Immature natural killer cell (primary cell): ENCODE measurements around the gene MRM3. TPM values are rescaled to one million over a fixed set of nuclear protein-coding genes. Genes with fewer than 3 reads are reported as not detected.
A peak's percentile ranks its signal among the peaks of the same experiment; 100 is the strongest.
"Not testable (repeated sequence)": the region's sequence is repeated elsewhere in the genome, so short reads cannot be mapped to it uniquely, and the experiment has no call there.

Source experiments
- DNase-seq, 3 donors: peaks; one replicate each; pipeline ENCODE4 v3.0.0; 2022; ENCODE audit warnings: mixed read lengths in 1 of 3
- H3K27ac Mint-ChIP-seq, 6 donors: one replicate each; pipeline ENCODE4 v1.8.0; 2020; ENCODE audit warnings: mixed read lengths in 6 of 6, mild to moderate bottlenecking in 5 of 6, inconsistent platforms in 4 of 6, moderate library complexity in 3 of 6
- H3K27me3 Mint-ChIP-seq, 3 donors: one replicate each; pipeline ENCODE4 v1.8.0; 2020 to 2021; ENCODE audit warnings: low read depth in 3 of 3, mild to moderate bottlenecking in 3 of 3, mixed read lengths in 3 of 3, moderate library complexity in 3 of 3, inconsistent platforms in 1 of 3
- H3K36me3 Mint-ChIP-seq, 3 donors: one replicate each; pipeline ENCODE4 v1.8.0; 2020; ENCODE audit warnings: mixed read lengths in 3 of 3, inconsistent platforms in 2 of 3, mild to moderate bottlenecking in 2 of 3
- H3K4me1 Mint-ChIP-seq, 2 donors: one replicate each; pipeline ENCODE4 v1.8.0; 2020; ENCODE audit warnings: inconsistent platforms in 2 of 2, mild to moderate bottlenecking in 2 of 2, mixed read lengths in 2 of 2, moderate library complexity in 1 of 2
- H3K4me3 Mint-ChIP-seq, 5 donors: one replicate each; pipeline ENCODE4 v1.8.0; 2020; ENCODE audit warnings: mild to moderate bottlenecking in 5 of 5, mixed read lengths in 5 of 5, inconsistent platforms in 3 of 5, moderate library complexity in 3 of 5
- H3K9me3 Mint-ChIP-seq, 6 donors: one replicate each; pipeline ENCODE4 v1.8.0; 2020; ENCODE audit warnings: mild to moderate bottlenecking in 6 of 6, mixed read lengths in 6 of 6, inconsistent platforms in 4 of 6, moderate library complexity in 3 of 6
- polyA plus RNA-seq, 3 donors: library from polyadenylated mRNA; unstranded; fragments of 300-500 nt; fragmentation: Illumina TruSeq; gene quantifications; one replicate each; pipeline ENCODE4 v1.2.3, GENCODE V29; 2021

Gene MRM3
- polyA plus RNA-seq, 3 donors from 2014 or later: 26.1 to 40.6 (median 27.5) TPM

GRCh38 chr17:794876-795275 is 12.7 kb downstream of the MRM3 start:
- peak in 2 of 3 donors; percentile 16 to 19 for DNase-seq
- peaks cover 7 to 10% of the 10 kb centered on the region in 2 donors for H3K4me1 Mint-ChIP-seq
- no peaks in the 10 kb centered on the region for H3K9me3 Mint-ChIP-seq
- peak overlapping the region in 1 of 6 donors; percentile 25 for H3K27ac Mint-ChIP-seq
- H3K27me3 Mint-ChIP-seq: peaks cover 0 to 1% (median 1%) of the 10 kb centered on the region in 3 donors
- peaks cover 5 to 16% (median 14%) of the 10 kb centered on the region in 3 donors for H3K36me3 Mint-ChIP-seq
- H3K4me3 Mint-ChIP-seq: no peak overlapping the region

GRCh38 chr17:795276-795675 is 13.1 kb downstream of the MRM3 start:
- H3K27ac Mint-ChIP-seq: no peak overlapping the region
- peaks cover 0 to 3% (median 1%) of the 10 kb centered on the region in 3 donors for H3K27me3 Mint-ChIP-seq
- DNase-seq: no peak
- H3K9me3 Mint-ChIP-seq: no peaks in the 10 kb centered on the region
- peaks cover 7 to 10% of the 10 kb centered on the region in 2 donors for H3K4me1 Mint-ChIP-seq
- peaks cover 5 to 16% (median 11%) of the 10 kb centered on the region in 3 donors for H3K36me3 Mint-ChIP-seq
- no peak overlapping the region for H3K4me3 Mint-ChIP-seq

GRCh38 chr17:795721-796120 is 13.6 kb downstream of the MRM3 start:
- Mint-ChIP-seq H3K4me1 (peaks cover 7 to 10% of the 10 kb centered on the region in 2 donors), H3K9me3 (no peaks in the 10 kb centered on the region), H3K4me3 (no peak overlapping the region), H3K27me3 (peaks cover 0 to 3% (median 1%) of the 10 kb centered on the region in 3 donors), H3K36me3 (peaks cover 5 to 16% (median 11%) of the 10 kb centered on the region in 3 donors), H3K27ac (no peak overlapping the region)
- DNase-seq: no peak

GRCh38 chr17:796609-797008 is 14.5 kb downstream of the MRM3 start:
- Mint-ChIP-seq H3K9me3 (no peaks in the 10 kb centered on the region), H3K4me3 (no peak overlapping the region), H3K27ac (no peak overlapping the region), H3K4me1 (peaks cover 7% of the 10 kb centered on the region in 2 donors), H3K36me3 (peaks cover 0 to 9% (median 2%) of the 10 kb centered on the region in 3 donors), H3K27me3 (peaks cover 0 to 3% (median 1%) of the 10 kb centered on the region in 3 donors)
- no peak for DNase-seq

GRCh38 chr17:797236-797840 is 15.2 kb downstream of the MRM3 start:
- DNase-seq: no peak
- Mint-ChIP-seq H3K4me1 (peaks cover 7% of the 10 kb centered on the region in 2 donors), H3K27me3 (peaks cover 0 to 3% (median 1%) of the 10 kb centered on the region in 3 donors), H3K27ac (no peak overlapping the region), H3K36me3 (peaks cover 0 to 5% (median 0%) of the 10 kb centered on the region in 3 donors), H3K4me3 (no peak overlapping the region), H3K9me3 (no peaks in the 10 kb centered on the region)

GRCh38 chr17:798246-798645 is 16.1 kb downstream of the MRM3 start:
- no peak overlapping the region for H3K27ac Mint-ChIP-seq
- H3K4me1 Mint-ChIP-seq: peaks cover 7% of the 10 kb centered on the region in 2 donors
- H3K4me3 Mint-ChIP-seq: no peak overlapping the region
- peaks cover 0 to 3% (median 1%) of the 10 kb centered on the region in 3 donors for H3K27me3 Mint-ChIP-seq
- H3K36me3 Mint-ChIP-seq: no peaks in the 10 kb centered on the region
- H3K9me3 Mint-ChIP-seq: no peaks in the 10 kb centered on the region
- DNase-seq: no peak

GRCh38 chr17:799261-799660 is 17.1 kb downstream of the MRM3 start:
- Mint-ChIP-seq H3K4me3 (no peak overlapping the region), H3K27ac (no peak overlapping the region), H3K36me3 (no peaks in the 10 kb centered on the region)

GRCh38 chr17:800446-801242 is 18.5 kb downstream of the MRM3 start:
- Mint-ChIP-seq H3K27me3 (peaks cover 0 to 3% (median 0%) of the 10 kb centered on the region in 3 donors), H3K36me3 (no peaks in the 10 kb centered on the region), H3K9me3 (no peaks in the 10 kb centered on the region), H3K27ac (no peak overlapping the region), H3K4me1 (no peaks in the 10 kb centered on the region), H3K4me3 (no peak overlapping the region)
- no peak for DNase-seq

More at GRCh38 chr17:799261-799660, 17.1 kb downstream of the MRM3 start:
- peaks cover 0 to 3% (median 1%) of the 10 kb centered on the region in 3 donors for H3K27me3 Mint-ChIP-seq
- no peaks in the 10 kb centered on the region for H3K9me3 Mint-ChIP-seq
- peaks cover 7% of the 10 kb centered on the region in 2 donors for H3K4me1 Mint-ChIP-seq
- DNase-seq: no peak

GRCh38 chr17:801660-802059 is 19.5 kb downstream of the MRM3 start:
- Mint-ChIP-seq H3K9me3 (no peaks in the 10 kb centered on the region), H3K4me3 (no peak overlapping the region), H3K4me1 (no peaks in the 10 kb centered on the region), H3K27me3 (peaks cover 0 to 3% (median 0%) of the 10 kb centered on the region in 3 donors), H3K27ac (no peak overlapping the region), H3K36me3 (no peaks in the 10 kb centered on the region)
- no peak for DNase-seq

- no peak for DNase-seq
These were observed 20.3 kb downstream of the MRM3 start for GRCh38 chr17:802481-802880.

GRCh38 chr17:802901-803881 is 21.0 kb downstream of the MRM3 start:
- Mint-ChIP-seq H3K9me3 (no peaks in the 10 kb centered on the region), H3K27me3 (peaks cover 0 to 3% (median 0%) of the 10 kb centered on the region in 3 donors), H3K36me3 (no peaks in the 10 kb centered on the region), H3K27ac (no peak overlapping the region), H3K4me1 (no peaks in the 10 kb centered on the region), H3K4me3 (no peak overlapping the region)
- no peak for DNase-seq

More at GRCh38 chr17:802481-802880, 20.3 kb downstream of the MRM3 start:
- Mint-ChIP-seq H3K36me3 (no peaks in the 10 kb centered on the region), H3K27ac (no peak overlapping the region), H3K4me3 (no peak overlapping the region), H3K4me1 (no peaks in the 10 kb centered on the region), H3K9me3 (no peaks in the 10 kb centered on the region), H3K27me3 (peaks cover 0 to 3% (median 0%) of the 10 kb centered on the region in 3 donors)

- H3K36me3 Mint-ChIP-seq: no peaks in the 10 kb centered on the region
These were observed 22.6 kb downstream of the MRM3 start for GRCh38 chr17:804541-805435.

GRCh38 chr17:805886-806285 is 23.7 kb downstream of the MRM3 start:
- H3K4me3 Mint-ChIP-seq, H3K36me3 Mint-ChIP-seq, H3K9me3 Mint-ChIP-seq, H3K27me3 Mint-ChIP-seq, H3K4me1 Mint-ChIP-seq, DNase-seq, H3K27ac Mint-ChIP-seq: not testable (repeated sequence)

More at GRCh38 chr17:804541-805435, 22.6 kb downstream of the MRM3 start:
- H3K9me3 Mint-ChIP-seq: no peaks in the 10 kb centered on the region
- H3K4me1 Mint-ChIP-seq: no peaks in the 10 kb centered on the region
- DNase-seq: no peak
- no peak overlapping the region for H3K4me3 Mint-ChIP-seq
- no peak overlapping the region for H3K27ac Mint-ChIP-seq
- peaks cover 0 to 3% (median 0%) of the 10 kb centered on the region in 3 donors for H3K27me3 Mint-ChIP-seq
